GOT3 (cell line): ENCODE data around the gene CDX2.
"Not testable (repeated sequence)": the region's sequence is repeated elsewhere in the genome, so short reads cannot be mapped to it uniquely, and the experiment has no call there.

Source experiments
- DNase-seq: peaks from one replicate; lab custom pipeline; 2025; ENCODE audit warnings: mixed read lengths; lab: John Stamatoyannopoulos, UW

CDX2 gene, protein sequence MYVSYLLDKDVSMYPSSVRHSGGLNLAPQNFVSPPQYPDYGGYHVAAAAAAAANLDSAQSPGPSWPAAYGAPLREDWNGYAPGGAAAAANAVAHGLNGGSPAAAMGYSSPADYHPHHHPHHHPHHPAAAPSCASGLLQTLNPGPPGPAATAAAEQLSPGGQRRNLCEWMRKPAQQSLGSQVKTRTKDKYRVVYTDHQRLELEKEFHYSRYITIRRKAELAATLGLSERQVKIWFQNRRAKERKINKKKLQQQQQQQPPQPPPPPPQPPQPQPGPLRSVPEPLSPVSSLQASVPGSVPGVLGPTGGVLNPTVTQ

DNA sequence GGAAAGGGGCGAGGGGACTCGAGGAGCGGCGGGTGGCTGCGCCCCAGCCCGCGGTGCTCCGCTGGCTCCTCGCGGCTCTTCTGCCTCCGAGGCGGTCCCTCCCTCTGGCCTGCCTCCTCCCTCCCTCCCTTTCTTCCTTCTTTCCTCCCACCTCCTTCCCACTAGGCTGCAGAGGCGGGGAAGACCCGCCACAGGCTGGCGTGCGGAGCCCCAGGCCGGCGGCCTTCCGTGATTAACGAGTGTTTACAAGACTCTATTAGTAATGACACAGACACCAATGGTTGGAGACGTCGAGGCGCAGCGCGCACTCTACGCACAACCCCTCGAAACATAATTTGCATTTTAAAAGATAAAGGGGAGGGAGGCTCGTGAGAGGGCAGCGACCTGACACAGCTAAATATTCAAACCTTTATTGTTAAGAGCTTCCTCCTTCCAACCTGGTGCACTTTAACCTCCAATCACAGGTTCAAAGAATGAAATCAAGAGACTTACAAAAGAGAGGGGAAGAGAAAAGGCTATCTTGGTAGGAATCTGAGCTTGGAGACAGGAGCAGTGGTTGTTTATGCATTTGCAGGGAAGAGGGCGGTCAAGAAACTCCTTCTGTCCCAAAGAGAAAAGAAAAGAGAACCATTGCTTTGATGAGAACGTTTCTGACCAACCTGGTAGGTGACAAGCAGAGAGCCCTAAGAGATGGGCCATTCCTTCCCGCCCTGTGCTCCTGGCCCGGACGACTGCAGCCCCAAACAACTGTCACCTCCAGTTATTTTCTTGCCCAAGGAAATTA lies at the start of gene CDX2:
Gene CDX2, minus strand, starts transcription at position 234 of the 784 bp plus-strand sequence. CDS start 309 bp downstream, outside the sequence.
- no peak for DNase-seq

DNA sequence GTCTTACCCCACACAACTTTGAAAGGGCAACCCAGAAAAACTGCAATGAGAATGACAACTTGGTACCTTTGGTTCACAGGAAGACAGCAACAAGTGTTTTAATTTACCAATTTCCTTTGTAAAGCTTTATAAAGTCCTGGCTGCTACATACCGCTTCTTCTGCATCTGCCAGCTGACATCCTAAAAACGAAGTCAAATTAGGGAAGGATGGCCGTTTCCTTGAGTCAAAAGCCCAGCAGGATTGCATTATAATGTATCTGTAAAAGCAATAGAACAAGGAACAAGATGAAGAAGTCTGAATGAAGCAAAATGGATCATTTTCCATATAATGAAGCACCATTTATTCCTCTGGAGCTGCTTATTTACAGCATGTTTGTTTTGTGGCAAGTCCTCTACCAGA lies 45.2 kb upstream of the CDX2 start:
- DNase-seq = no peak

GRCh38 chr13:28013482-28013881 lies 44.4 kb upstream of the CDX2 start:
- no peak for DNase-seq

GRCh38 chr13:28012896-28013295 lies 43.8 kb upstream of the CDX2 start:
- DNase-seq = no peak

DNA sequence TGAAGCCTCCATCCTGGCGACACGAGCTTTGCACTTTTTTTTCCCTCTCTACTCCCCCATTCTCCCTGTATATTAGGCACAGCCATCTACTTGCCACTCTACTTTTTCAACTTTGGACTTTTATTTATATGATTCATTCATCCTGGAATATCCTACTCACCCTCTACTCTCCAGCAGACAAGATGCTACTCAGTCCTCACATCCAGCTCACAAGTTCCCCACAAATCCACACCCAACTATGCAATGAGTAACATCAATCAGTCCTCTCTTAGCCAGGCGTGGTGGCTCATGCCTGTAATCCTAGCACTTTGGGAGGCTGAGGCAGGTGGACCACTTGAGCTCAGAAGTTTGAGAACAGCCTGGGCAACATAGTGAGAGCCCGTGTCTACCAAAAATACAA lies 43.3 kb upstream of the CDX2 start:
- no peak for DNase-seq

- DNase-seq = no peak
Measured at GRCh38 chr13:28010046-28010445, 40.9 kb upstream of the CDX2 start.

GRCh38 chr13:28005016-28005415 lies 35.9 kb upstream of the CDX2 start:
- DNase-seq = not testable (repeated sequence)

DNA sequence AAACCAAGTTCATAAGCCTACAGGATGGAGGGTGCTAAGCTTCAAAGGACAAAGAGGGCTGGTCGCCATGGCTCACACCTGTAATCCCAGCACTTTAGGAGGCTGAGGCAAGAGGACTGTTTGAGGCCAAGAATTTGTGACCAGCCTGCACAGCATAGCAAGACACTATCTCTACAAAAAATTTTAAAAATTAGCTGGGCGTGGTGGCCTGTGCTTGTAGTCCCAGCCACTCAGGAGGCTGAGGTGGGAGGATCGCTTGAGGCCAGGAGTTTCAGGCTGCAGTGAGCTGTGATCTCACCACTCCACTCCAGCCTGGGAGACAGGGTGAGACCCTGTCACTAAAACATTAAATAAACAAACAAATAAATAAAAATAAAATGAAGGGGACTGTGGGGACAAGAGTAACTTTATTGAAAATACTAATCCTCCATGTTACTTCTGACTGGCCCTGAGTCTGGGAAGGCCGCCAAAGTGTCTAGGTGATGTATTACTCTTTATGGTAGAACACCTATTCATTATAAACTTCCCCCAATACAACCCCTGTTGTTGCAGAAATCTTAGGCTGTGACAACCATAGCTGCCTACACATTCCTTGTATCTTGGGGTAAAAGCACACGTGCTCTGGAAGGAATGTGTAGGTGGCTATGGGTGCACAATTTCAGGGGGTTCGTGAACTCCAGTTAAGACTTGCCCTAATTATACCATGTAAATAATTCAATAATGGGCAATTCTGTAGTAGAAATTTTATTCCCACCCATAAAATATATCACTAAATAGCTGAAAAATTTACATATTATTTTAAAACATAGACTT lies 34.0 kb upstream of the CDX2 start:
- no peak for DNase-seq

DNA sequence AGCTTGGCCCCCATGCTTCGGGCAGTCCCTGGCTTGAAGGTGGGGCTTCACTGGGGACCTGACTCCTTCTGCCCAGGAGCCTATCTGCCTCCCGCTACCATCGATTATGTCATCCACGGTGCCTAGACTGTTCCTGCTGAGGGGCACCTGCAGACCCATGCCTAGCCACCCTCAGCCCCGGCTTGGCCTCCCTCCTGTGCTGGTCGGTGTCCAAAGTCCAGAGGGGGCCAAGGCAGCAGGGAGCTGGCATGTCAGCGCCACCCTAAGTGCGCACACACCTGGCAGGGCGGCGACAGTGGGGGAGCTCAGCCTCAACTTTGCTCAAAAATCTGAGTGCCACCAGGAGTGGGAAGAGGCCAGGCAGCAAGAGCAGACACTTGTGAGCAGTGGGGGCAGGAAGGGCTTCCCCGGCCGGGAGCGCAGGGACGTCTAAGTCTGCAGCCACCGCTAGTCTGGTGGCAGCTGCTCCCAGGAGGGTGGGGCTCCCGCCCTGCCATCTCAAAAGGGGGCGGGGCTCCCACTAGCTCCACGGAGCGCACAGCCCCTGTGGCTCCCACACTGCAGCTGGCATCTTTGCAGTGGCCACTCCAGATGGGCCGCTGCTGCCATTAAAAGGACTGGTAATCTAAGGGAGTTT lies 32.8 kb upstream of the CDX2 start:
- DNase-seq = no peak

DNA sequence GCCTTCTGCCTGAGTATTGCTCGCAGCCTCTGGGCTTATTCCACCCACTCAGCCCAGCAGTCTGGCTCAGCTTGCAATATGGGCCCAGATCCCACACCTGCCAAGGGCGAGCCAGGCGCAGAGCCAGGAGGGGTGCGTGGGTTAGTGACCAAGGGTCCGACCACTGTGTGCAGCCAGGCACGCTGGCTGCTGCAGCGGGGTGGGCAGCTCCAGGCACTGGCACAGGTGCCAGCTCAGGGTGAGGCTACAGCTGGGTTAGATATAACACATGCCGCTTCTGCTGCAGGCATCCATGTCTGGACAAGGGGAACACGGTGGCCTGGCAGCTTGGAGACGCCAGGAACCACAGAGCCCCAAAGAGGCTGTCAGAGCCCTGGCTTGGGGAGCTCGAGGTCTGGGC lies 31.9 kb upstream of the CDX2 start:
- DNase-seq = no peak

DNA sequence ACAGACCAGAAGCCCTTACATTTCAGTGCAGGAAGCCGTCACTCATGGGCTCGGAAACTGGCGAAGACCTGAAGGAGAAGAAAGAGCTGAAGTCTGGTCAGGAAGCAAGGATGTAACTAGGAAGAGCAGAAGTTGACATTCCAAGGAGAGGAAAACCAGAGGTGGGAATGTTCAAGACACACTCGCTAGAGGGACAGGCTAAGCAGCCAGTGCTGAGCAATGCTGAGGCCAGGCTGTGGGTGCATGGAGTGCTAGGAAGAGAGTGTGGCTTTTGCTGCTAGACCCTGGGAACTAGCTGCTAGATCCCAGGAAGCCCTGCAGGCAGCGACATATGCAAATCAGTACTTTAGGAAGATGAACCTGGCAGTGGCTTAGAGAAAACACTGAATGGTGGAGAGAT lies 31.5 kb upstream of the CDX2 start:
- DNase-seq = no peak

- no peak for DNase-seq
Measured at GRCh38 chr13:27997904-27998522, 28.9 kb upstream of the CDX2 start.

DNA sequence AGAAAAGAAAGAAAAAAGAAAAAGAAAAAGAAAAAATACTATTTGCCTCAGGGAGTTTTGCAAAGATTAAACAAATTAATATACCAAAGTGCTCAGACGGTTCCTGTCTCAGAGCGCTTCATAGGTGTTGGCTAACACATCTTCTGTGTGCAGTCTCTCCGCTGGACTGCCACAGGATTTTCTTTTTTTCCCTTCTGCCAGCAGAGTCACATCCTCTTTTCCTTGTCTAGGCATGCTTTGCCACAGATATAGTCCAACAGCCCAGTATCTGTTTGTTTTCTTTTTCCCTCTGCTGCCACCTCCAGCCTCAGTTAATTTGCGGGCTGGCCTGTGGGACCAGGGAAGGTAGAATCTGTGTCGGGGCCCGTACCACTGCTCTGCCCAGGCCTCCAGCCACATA lies 22.8 kb upstream of the CDX2 start:
- no peak for DNase-seq

DNA sequence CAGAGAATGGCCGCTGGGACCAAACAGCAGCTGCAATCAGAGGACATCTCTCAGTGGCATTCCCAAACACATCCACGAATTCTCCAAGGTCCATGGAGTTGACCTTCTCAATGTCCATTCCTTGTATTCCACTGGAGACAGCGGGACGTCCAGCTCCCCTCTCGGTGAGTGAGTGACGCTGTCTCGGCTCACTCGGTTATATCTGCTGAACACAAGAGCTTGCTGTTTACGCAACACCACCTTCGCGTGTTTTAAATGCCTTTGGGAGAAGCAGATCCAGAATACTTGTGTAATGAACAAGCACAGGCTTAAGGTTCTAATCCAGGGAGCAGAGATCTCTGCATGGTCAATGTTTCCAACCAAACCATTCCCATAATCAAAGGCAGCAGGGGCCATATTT lies 19.4 kb upstream of the CDX2 start, which contains the start of gene URAD:
Gene URAD, minus strand, starts transcription at position 174 of the 400 bp plus-strand sequence. Its CDS starts 56 bp downstream, at position 118.
- no peak for DNase-seq

DNA sequence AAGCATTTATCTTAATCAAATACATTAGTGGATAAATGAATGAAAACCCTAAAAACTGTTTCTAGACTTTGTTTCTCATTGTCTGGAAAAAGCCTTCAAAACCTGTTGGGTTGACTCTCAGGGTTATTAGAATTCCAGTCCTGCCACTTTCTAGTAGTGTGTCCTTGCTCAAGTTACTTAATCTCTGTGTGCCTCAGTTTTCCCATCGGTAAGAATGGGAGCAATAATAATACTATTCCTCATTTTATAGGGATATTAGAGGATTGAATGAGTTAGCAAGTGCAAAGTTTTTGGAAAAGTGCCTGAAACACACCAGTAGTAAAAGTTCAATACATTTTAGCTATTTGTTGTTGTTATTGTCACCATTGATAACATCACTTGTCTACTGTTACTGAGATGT lies 16.5 kb upstream of the CDX2 start:
- no peak for DNase-seq

GRCh38 chr13:27982361-27982760 lies 13.2 kb upstream of the CDX2 start:
- DNase-seq = no peak

DNA sequence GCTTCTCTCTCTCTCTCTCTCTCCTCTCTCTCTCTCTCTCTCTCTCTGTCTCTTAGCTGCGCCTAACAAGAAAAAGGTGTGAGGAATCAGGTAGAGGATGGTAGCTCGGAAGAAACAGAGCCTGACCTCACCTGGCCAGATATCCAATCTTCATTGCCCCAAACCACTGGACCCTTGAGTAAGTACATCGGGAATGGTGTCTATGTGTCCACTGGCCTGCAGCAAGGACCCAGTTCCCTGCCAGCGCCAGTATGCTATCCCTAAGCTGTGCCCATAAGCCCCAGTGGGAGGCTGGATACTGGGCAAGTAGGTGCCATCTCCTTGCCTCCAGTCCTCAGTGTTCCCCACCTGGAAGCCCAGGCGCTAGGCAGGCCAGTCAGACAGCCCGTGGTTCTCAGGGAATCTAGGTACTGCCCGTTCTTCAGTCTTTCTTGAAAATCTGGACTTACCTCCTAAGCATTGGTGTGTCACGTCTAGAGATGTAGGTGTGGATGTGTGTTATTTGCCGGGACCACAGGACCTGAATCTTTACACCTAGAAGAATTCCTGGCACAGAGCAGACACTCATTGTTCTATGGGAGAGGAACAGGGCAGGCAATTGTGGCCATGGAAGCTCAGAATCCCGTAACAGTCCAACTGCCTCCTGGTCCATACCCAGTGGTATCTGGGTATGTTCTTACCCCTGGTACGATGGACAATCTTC lies 12.0 kb upstream of the CDX2 start:
- no peak for DNase-seq

DNA sequence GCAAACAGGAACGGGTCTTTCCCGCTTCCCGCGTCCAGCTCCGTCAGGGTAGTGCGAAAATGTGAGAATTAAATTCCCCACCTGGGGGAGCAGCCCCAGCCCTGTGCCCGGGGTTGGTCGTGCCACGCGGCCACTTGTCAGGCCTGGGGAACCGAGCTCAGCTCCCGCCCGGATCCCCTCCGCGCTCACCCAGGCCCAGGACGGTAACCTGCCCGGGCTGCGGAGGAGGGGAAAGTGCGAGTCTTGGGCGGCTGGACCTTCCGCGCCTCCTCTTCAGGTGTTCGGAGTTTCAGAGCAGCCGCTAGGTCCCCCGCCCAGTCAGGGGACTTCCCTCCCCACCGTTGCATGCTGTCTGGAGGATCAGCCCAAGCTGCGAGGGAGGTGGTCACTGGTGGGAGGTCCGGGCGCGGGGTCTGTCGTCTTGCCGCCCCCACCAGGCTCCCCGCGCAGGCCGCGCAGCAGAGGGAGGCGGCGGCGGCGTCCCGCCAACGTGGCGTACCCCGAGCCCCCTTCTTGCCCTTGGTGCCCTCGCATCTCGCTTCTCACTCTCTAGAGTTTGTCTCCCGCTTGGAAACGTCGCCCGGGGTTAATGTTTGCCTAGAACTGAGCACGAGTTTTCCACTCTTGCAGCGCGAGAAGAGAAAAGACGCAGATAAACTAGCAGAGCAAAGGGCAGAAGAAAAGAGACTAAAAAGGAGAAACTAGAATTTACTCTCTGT lies 11.3 kb upstream of the CDX2 start:
- DNase-seq = no peak

GRCh38 chr13:27979765-27980279 lies 10.7 kb upstream of the CDX2 start:
- no peak for DNase-seq
